Prostate gland (tissue), 2 donors: ENCODE data around the gene AURKA.
"Not testable (repeated sequence)": the region's sequence is repeated elsewhere in the genome, so short reads cannot be mapped to it uniquely, and the experiment has no call there.

Source experiments
- POLR2A ChIP-seq: fragments of 450-650 bp; IDR thresholded peaks from one replicate; pipeline ENCODE4 v1.6.1; 2016; ENCODE audit warnings: antibody characterized with exemption, mild to moderate bottlenecking
- TF ChIP-seq, protein P1 (sequence below), 4 experiments: fragments of 200-600 bp in 2 of 4; fragments of 450-650 bp in 2 of 4; sonication (generic) in 2 of 4; IDR thresholded peaks; 1 replicate in 3 of 4; 2 replicates in 1 of 4; pipeline ENCODE4 v1.5.1; 2016 to 2019; ENCODE audit warnings: antibody characterized with exemption in 4 of 4, mild to moderate bottlenecking in 2 of 4, moderate library complexity in 2 of 4

DNA sequence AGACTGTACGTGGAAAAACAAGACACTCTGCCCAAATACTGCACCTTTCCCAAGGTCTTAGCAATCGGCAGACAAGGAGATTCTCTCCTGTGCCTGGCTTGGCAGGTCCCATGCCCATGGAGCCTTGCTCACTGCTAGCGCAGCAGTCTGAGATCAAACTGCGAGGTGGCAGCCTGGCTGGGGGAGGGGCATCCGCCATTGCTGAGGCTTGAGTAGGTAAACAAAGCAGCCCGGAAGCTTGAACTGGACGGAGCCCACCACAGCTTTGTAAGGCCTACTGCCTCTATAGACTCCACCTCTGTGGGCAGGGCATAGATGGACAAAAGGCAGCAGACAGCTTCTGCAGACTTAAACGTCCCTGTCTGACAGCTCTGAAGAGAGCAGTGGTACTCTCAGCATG, 55.3 kb downstream of the AURKA start:
- TF ChIP-seq, protein P1, sequence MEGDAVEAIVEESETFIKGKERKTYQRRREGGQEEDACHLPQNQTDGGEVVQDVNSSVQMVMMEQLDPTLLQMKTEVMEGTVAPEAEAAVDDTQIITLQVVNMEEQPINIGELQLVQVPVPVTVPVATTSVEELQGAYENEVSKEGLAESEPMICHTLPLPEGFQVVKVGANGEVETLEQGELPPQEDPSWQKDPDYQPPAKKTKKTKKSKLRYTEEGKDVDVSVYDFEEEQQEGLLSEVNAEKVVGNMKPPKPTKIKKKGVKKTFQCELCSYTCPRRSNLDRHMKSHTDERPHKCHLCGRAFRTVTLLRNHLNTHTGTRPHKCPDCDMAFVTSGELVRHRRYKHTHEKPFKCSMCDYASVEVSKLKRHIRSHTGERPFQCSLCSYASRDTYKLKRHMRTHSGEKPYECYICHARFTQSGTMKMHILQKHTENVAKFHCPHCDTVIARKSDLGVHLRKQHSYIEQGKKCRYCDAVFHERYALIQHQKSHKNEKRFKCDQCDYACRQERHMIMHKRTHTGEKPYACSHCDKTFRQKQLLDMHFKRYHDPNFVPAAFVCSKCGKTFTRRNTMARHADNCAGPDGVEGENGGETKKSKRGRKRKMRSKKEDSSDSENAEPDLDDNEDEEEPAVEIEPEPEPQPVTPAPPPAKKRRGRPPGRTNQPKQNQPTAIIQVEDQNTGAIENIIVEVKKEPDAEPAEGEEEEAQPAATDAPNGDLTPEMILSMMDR (IDR thresholded peaks at IDR 0.05), result not testable (repeated sequence)
- not testable (repeated sequence) for TF ChIP-seq POLR2A
